NCI-H187 treated with DMSO at 0.1 percent for 48 hours (cell line): ENCODE data around the gene ZNF217.
"Not testable (repeated sequence)": the region's sequence is repeated elsewhere in the genome, so short reads cannot be mapped to it uniquely, and the experiment has no call there.

Experiments used
- DNase-seq: peaks from one replicate; lab custom pipeline; 2025; lab: John Stamatoyannopoulos, UW

Gene ZNF217

GRCh38 chr20:53593466-53594007 lies at the start of gene ZNF217:
Gene ZNF217 (minus strand): TSS chr20:53593839. CDS start chr20:53582826, 11,013 bp downstream.
- DNase-seq = not testable (repeated sequence)

- no peak for DNase-seq
Measured at GRCh38 chr20:53643031-53643832, 49.6 kb upstream of the ZNF217 start.

GRCh38 chr20:53642196-53643030 lies 48.8 kb upstream of the ZNF217 start:
- no peak for DNase-seq

GRCh38 chr20:53639647-53640440 lies 46.2 kb upstream of the ZNF217 start:
- no peak for DNase-seq

GRCh38 chr20:53639128-53639527 lies 45.5 kb upstream of the ZNF217 start:
- DNase-seq = no peak

- not testable (repeated sequence) for DNase-seq
Measured at GRCh38 chr20:53637310-53637709, 43.7 kb upstream of the ZNF217 start.

- no peak for DNase-seq
Measured at GRCh38 chr20:53636540-53637097, 43.0 kb upstream of the ZNF217 start.

GRCh38 chr20:53635221-53635620 lies 41.6 kb upstream of the ZNF217 start:
- no peak for DNase-seq

- DNase-seq = no peak
Measured at GRCh38 chr20:53631909-53632662, 38.4 kb upstream of the ZNF217 start.

GRCh38 chr20:53629436-53629835 lies 35.8 kb upstream of the ZNF217 start:
- no peak for DNase-seq

GRCh38 chr20:53628758-53629157 lies 35.1 kb upstream of the ZNF217 start:
- not testable (repeated sequence) for DNase-seq

- DNase-seq = no peak
Measured at GRCh38 chr20:53628076-53628475, 34.4 kb upstream of the ZNF217 start.

- DNase-seq = not testable (repeated sequence)
Measured at GRCh38 chr20:53627001-53627400, 33.4 kb upstream of the ZNF217 start.

- DNase-seq = no peak
Measured at GRCh38 chr20:53626584-53626983, 32.9 kb upstream of the ZNF217 start.

- no peak for DNase-seq
Measured at GRCh38 chr20:53625311-53626129, 31.9 kb upstream of the ZNF217 start.

- not testable (repeated sequence) for DNase-seq
Measured at GRCh38 chr20:53624927-53625250, 31.2 kb upstream of the ZNF217 start.

GRCh38 chr20:53623454-53624211 lies 30.0 kb upstream of the ZNF217 start:
- DNase-seq = no peak

- DNase-seq = no peak
Measured at GRCh38 chr20:53623134-53623453, 29.5 kb upstream of the ZNF217 start.
